Activated T-cell treated with anti-CD3 and anti-CD28 coated beads for 1 hour (primary cell): ENCODE results near the gene KTI12.

Experiments used
- DNase-seq: peaks from one replicate; pipeline ENCODE4 v3.0.0-alpha.2; 2020; ENCODE audit warnings: low read depth

KTI12 gene

GRCh38 chr1:51982161-51982560 lies 51.4 kb downstream of the KTI12 start:
- DNase-seq, result no peak
